WTC11 (cell line): Measurements from ENCODE around the gene AZIN2. TPM values are rescaled to one million over a fixed set of nuclear protein-coding genes. Genes with fewer than 3 reads are reported as not detected.
A peak's percentile ranks its signal among the peaks of the same experiment; 100 is the strongest.

Source experiments
- ARID4B ChIP-seq: sonication (generic); formaldehyde crosslinking; IDR thresholded peaks from 2 replicates; pipeline ENCODE4 v1.8.0; 2023; ENCODE audit warnings: missing genetic modification reagents, mild to moderate bottlenecking, borderline replicate concordance
- ESRRA ChIP-seq: sonication (generic); formaldehyde crosslinking; IDR thresholded peaks from 2 replicates; pipeline ENCODE4 v1.8.1; 2022; ENCODE audit warnings: mild to moderate bottlenecking, missing genetic modification reagents, borderline replicate concordance
- FOXJ3 ChIP-seq: sonication (generic); formaldehyde crosslinking; IDR thresholded peaks from 2 replicates; pipeline ENCODE4 v1.9.0; 2021; ENCODE audit warnings: missing genetic modification reagents, mild to moderate bottlenecking, borderline replicate concordance
- FOXP1 ChIP-seq: sonication (generic); formaldehyde crosslinking; IDR thresholded peaks from 2 replicates; pipeline ENCODE4 v1.8.0; 2022; ENCODE audit warnings: missing genetic modification reagents, mild to moderate bottlenecking, moderate library complexity, borderline replicate concordance
- GABPB1 ChIP-seq: sonication (generic); formaldehyde crosslinking; IDR thresholded peaks from 2 replicates; pipeline ENCODE4 v1.8.1; 2023; ENCODE audit warnings: mild to moderate bottlenecking, missing genetic modification reagents
- GTF2I ChIP-seq: fragments of 250-450 bp; sonication (Bioruptor Pico); conservative IDR thresholded peaks from 2 replicates; pipeline ENCODE4 v1.4.0; 2021; ENCODE audit warnings: mild to moderate bottlenecking
- NFE2L1 ChIP-seq: sonication (generic); formaldehyde crosslinking; IDR thresholded peaks from 2 replicates; pipeline ENCODE4 v1.8.1; 2023; ENCODE audit warnings: missing genetic modification reagents
- NFYB ChIP-seq: sonication (generic); formaldehyde crosslinking; conservative IDR thresholded peaks from 2 replicates; pipeline ENCODE4 v1.8.0; 2022; ENCODE audit warnings: low read depth, missing genetic modification reagents
- NR1H2 ChIP-seq: sonication (generic); formaldehyde crosslinking; IDR thresholded peaks from 2 replicates; pipeline ENCODE4 v1.9.0; 2021; ENCODE audit warnings: mild to moderate bottlenecking, moderate library complexity, missing genetic modification reagents
- NR3C1 ChIP-seq: sonication (generic); formaldehyde crosslinking; conservative IDR thresholded peaks from 2 replicates; pipeline ENCODE4 v1.8.1; 2023; ENCODE audit warnings: low read depth, mild to moderate bottlenecking, missing genetic modification reagents
- PRRX2 ChIP-seq: fragments of 250-450 bp; sonication (Bioruptor Pico); IDR thresholded peaks from 2 replicates; pipeline ENCODE4 v1.8.0; 2021; ENCODE audit warnings: mild to moderate bottlenecking
- TCF7 ChIP-seq: sonication (generic); formaldehyde crosslinking; IDR thresholded peaks from 2 replicates; pipeline ENCODE4 v1.8.0; 2022; ENCODE audit warnings: mild to moderate bottlenecking, low read depth, missing genetic modification reagents, moderate library complexity
- ZNF232 ChIP-seq: sonication (generic); formaldehyde crosslinking; IDR thresholded peaks from 2 replicates; pipeline ENCODE4 v1.8.0; 2022; ENCODE audit warnings: mild to moderate bottlenecking, missing genetic modification reagents
- ZNF263 ChIP-seq: sonication (generic); formaldehyde crosslinking; IDR thresholded peaks from 2 replicates; pipeline ENCODE4 v1.8.1; 2022; ENCODE audit warnings: low read depth, mild to moderate bottlenecking, moderate library complexity, missing genetic modification reagents
- ZNF416 ChIP-seq: fragments of 250-450 bp; sonication (Bioruptor Pico); IDR thresholded peaks from 2 replicates; pipeline ENCODE4 v1.9.0; 2021; ENCODE audit warnings: mild to moderate bottlenecking, inconsistent platforms
- ZNF512 ChIP-seq: sonication (generic); formaldehyde crosslinking; IDR thresholded peaks from 2 replicates; pipeline ENCODE4 v1.8.1; 2022; ENCODE audit warnings: missing genetic modification reagents, borderline replicate concordance
- total RNA-seq: library from RNA; stranded (reverse); gene quantifications from 3 replicates; pipeline ENCODE4 v1.2.3, GENCODE V29; 2021
- TF ChIP-seq, protein P1 (sequence below): sonication (generic); formaldehyde crosslinking; IDR thresholded peaks from 2 replicates; pipeline ENCODE4 v1.8.0; 2023; ENCODE audit warnings: mild to moderate bottlenecking, missing genetic modification reagents
- TF ChIP-seq, protein P2 (sequence below): sonication (generic); formaldehyde crosslinking; IDR thresholded peaks from 2 replicates; pipeline ENCODE4 v1.8.1; 2022; ENCODE audit warnings: mild to moderate bottlenecking, missing genetic modification reagents, moderate library complexity, borderline replicate concordance
- TF ChIP-seq, protein P3 (sequence below): sonication (generic); formaldehyde crosslinking; IDR thresholded peaks from 2 replicates; pipeline ENCODE4 v1.8.1; 2022; ENCODE audit warnings: mild to moderate bottlenecking, moderate library complexity, missing genetic modification reagents
- TF ChIP-seq, protein P4 (sequence below): sonication (generic); formaldehyde crosslinking; IDR thresholded peaks from 2 replicates; pipeline ENCODE4 v1.8.0; 2023; ENCODE audit warnings: missing genetic modification reagents
- TF ChIP-seq, protein P5 (sequence below): sonication (generic); formaldehyde crosslinking; IDR thresholded peaks from 2 replicates; pipeline ENCODE4 v1.8.1; 2023; ENCODE audit warnings: mild to moderate bottlenecking, missing genetic modification reagents
- TF ChIP-seq, protein P6 (sequence below): sonication (generic); formaldehyde crosslinking; IDR thresholded peaks from 2 replicates; pipeline ENCODE4 v1.8.1; 2023; ENCODE audit warnings: mild to moderate bottlenecking, missing genetic modification reagents

Gene AZIN2
- total RNA-seq, 1 experiment from 2014 or later = 1.7 TPM

GRCh38 chr1:33036526-33037503 is 44.1 kb upstream of the AZIN2 start, which contains the start of gene AK2 (continued):
- no peak for TF ChIP-seq ZNF512
- 0 out of 2 replicates have a peak, but pooled peaks have one; percentile 24 for TF ChIP-seq FOXJ3 (CRISPR knock-in tag)
- TF ChIP-seq, protein P1, sequence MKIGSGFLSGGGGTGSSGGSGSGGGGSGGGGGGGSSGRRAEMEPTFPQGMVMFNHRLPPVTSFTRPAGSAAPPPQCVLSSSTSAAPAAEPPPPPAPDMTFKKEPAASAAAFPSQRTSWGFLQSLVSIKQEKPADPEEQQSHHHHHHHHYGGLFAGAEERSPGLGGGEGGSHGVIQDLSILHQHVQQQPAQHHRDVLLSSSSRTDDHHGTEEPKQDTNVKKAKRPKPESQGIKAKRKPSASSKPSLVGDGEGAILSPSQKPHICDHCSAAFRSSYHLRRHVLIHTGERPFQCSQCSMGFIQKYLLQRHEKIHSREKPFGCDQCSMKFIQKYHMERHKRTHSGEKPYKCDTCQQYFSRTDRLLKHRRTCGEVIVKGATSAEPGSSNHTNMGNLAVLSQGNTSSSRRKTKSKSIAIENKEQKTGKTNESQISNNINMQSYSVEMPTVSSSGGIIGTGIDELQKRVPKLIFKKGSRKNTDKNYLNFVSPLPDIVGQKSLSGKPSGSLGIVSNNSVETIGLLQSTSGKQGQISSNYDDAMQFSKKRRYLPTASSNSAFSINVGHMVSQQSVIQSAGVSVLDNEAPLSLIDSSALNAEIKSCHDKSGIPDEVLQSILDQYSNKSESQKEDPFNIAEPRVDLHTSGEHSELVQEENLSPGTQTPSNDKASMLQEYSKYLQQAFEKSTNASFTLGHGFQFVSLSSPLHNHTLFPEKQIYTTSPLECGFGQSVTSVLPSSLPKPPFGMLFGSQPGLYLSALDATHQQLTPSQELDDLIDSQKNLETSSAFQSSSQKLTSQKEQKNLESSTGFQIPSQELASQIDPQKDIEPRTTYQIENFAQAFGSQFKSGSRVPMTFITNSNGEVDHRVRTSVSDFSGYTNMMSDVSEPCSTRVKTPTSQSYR (CRISPR knock-in tag) = peak; percentile 87; the same call in 1 of the 2 replicates
- TF ChIP-seq, protein P2, sequence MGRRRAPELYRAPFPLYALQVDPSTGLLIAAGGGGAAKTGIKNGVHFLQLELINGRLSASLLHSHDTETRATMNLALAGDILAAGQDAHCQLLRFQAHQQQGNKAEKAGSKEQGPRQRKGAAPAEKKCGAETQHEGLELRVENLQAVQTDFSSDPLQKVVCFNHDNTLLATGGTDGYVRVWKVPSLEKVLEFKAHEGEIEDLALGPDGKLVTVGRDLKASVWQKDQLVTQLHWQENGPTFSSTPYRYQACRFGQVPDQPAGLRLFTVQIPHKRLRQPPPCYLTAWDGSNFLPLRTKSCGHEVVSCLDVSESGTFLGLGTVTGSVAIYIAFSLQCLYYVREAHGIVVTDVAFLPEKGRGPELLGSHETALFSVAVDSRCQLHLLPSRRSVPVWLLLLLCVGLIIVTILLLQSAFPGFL = peak; percentile 74; the same call in 1 of the 2 replicates
- TF ChIP-seq GABPB1 (CRISPR knock-in tag) = peak; percentile 69; the same call in 1 of the 2 replicates
- no peak for TF ChIP-seq GTF2I (CRISPR knock-in tag)
- TF ChIP-seq ESRRA (CRISPR knock-in tag) = peak; percentile 75; the same call in 1 of the 2 replicates
- TF ChIP-seq NFE2L1 (CRISPR knock-in tag) = peak; percentile 99
- TF ChIP-seq FOXP1 (CRISPR knock-in tag) = peak; percentile 97
- 0 out of 2 replicates have a peak, but pooled peaks have one; percentile 51 for TF ChIP-seq NR1H2 (CRISPR knock-in tag)
- TF ChIP-seq ZNF263 (CRISPR knock-in tag) = 0 out of 2 replicates have a peak, but pooled peaks have one; percentile 12
- TF ChIP-seq, protein P3, sequence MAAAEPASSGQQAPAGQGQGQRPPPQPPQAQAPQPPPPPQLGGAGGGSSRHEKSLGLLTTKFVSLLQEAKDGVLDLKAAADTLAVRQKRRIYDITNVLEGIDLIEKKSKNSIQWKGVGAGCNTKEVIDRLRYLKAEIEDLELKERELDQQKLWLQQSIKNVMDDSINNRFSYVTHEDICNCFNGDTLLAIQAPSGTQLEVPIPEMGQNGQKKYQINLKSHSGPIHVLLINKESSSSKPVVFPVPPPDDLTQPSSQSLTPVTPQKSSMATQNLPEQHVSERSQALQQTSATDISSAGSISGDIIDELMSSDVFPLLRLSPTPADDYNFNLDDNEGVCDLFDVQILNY = peak; percentile 97
- peak; percentile 96 for TF ChIP-seq ZNF232 (CRISPR knock-in tag)
- TF ChIP-seq, protein P4, sequence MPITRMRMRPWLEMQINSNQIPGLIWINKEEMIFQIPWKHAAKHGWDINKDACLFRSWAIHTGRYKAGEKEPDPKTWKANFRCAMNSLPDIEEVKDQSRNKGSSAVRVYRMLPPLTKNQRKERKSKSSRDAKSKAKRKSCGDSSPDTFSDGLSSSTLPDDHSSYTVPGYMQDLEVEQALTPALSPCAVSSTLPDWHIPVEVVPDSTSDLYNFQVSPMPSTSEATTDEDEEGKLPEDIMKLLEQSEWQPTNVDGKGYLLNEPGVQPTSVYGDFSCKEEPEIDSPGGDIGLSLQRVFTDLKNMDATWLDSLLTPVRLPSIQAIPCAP (CRISPR knock-in tag) = peak; percentile 62
- TF ChIP-seq, protein P5, sequence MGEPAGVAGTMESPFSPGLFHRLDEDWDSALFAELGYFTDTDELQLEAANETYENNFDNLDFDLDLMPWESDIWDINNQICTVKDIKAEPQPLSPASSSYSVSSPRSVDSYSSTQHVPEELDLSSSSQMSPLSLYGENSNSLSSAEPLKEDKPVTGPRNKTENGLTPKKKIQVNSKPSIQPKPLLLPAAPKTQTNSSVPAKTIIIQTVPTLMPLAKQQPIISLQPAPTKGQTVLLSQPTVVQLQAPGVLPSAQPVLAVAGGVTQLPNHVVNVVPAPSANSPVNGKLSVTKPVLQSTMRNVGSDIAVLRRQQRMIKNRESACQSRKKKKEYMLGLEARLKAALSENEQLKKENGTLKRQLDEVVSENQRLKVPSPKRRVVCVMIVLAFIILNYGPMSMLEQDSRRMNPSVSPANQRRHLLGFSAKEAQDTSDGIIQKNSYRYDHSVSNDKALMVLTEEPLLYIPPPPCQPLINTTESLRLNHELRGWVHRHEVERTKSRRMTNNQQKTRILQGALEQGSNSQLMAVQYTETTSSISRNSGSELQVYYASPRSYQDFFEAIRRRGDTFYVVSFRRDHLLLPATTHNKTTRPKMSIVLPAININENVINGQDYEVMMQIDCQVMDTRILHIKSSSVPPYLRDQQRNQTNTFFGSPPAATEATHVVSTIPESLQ (CRISPR knock-in tag) = no peak
- TF ChIP-seq ZNF416 (CRISPR knock-in tag) = no peak
- TF ChIP-seq NR3C1 = no peak
- no peak for TF ChIP-seq PRRX2
- peak; percentile 77; the same call in 1 of the 2 replicates for TF ChIP-seq TCF7 (CRISPR knock-in tag)
- peak; percentile 98 for TF ChIP-seq ARID4B (CRISPR knock-in tag)
- peak; percentile 100 for TF ChIP-seq NFYB (CRISPR knock-in tag)
- TF ChIP-seq, protein P6, sequence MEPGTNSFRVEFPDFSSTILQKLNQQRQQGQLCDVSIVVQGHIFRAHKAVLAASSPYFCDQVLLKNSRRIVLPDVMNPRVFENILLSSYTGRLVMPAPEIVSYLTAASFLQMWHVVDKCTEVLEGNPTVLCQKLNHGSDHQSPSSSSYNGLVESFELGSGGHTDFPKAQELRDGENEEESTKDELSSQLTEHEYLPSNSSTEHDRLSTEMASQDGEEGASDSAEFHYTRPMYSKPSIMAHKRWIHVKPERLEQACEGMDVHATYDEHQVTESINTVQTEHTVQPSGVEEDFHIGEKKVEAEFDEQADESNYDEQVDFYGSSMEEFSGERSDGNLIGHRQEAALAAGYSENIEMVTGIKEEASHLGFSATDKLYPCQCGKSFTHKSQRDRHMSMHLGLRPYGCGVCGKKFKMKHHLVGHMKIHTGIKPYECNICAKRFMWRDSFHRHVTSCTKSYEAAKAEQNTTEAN (CRISPR knock-in tag) = peak; percentile 97; the same call in 1 of the 2 replicates
